Inflammatory macrophage treated with lipopolysaccharide for 1 hour (primary cell): ENCODE data around the gene EFCAB14.
"Not testable (repeated sequence)": the region's sequence is repeated elsewhere in the genome, so short reads cannot be mapped to it uniquely, and the experiment has no call there.

Experiments
- DNase-seq, 2 donors: peaks; one replicate each; pipeline ENCODE4 v3.0.0-alpha.2; 2020 to 2022

Gene EFCAB14

DNA sequence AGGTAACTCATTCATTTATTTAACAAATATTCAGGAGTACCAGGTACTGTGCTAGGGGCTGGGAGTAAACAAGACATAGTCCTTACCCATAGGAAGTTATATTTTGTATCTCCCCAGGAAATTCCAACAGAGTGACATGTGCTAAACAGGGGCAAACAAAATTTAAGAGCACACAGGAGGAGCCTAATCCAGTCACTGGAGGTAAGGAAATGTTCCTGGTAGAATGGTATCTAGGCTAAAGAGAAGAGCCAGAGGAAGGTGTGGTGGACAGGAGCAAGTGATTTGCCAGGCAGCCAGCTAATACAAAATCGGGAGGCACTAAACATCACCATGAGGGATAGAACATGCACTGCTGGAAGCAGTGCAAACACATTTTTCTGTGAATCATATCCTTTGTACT is 36.9 kb downstream of the EFCAB14 start:
- no peak for DNase-seq

DNA sequence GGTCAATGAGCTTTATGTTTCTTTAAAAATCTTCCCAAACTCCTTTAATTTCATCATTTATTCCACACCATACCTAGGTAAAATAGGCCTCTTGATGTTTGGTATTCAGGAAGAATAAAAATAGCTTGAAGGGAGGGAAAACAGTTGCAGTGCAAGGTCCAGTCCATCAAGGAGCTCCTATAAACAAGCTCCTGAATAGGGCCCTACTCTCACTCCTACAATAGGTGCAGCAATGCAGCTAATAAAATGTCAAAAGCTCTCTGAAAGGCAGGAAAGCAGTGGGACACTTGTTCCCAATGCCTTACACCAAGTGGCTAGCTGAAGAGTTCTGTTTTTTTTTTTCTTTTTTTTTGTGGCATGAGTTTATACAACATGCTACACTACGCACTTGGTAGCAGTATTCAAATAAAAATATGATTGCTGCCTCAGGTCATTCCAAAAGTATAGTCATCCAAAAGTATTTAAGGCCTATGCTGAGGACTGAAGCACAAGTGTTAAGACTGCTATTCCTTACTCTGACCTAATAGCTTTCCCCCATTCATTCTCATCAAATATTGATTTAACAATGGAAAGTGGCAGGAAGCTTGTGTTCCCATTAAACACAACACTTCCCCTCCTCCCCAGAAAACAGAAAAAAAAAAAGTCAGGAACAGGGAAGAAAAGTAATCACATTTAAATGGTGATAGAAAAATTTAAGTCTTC is 37.4 kb downstream of the EFCAB14 start:
- DNase-seq, result no peak

DNA sequence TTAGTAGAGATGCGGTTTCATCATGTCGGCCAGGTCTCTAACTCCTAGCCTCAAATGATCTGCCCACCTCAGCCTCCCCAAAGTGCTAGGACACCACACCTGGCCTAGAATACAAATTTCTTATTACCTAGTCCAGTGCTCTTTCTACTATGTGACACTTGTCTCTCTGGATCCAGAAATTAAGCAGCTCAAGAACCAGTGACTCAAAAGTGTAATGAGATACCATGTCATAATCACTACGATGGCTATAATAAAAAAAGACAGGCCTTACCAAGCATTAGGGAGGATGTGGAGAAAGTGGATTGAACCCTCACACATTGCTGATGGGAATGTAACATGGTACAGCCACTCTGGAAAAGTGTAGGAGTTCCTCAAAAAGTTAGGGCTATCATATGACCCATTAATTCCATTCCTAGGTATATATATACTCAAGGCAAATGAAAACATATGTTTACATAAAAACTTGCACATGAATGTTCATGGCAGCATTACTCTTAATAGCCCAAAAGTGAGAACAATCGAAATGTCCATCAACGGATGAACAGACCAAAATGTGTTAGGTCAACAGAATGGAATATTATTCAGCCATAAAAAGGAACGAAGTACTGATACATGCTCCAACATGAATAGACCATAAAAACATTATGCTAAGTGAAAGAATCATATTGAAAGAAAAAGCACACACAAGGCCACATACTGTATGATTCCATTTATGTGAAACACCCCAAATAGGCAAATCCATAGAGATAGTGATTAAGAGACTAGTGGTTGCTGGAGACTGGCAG is 38.9 kb downstream of the EFCAB14 start:
- DNase-seq, result no peak

DNA sequence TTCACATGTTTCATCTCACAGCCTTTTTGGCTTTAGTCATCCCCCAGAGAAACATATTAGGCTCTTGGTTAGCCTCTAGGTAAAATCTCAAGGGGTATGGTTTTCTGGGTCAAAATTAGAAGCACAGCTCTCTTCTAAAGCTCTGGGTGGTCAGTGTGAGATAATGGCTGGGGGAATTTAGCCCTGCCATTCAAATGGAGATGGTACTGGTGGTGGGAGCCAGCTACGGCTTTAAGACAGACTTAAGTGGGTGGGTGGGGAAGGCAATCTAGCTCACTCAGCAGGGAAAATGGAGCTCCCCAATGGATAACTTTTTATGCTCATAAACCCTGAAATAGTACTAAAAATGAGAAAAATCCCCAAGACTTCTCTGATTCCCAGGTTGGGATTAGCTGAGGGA is 41.6 kb downstream of the EFCAB14 start:
- DNase-seq, result no peak

DNA sequence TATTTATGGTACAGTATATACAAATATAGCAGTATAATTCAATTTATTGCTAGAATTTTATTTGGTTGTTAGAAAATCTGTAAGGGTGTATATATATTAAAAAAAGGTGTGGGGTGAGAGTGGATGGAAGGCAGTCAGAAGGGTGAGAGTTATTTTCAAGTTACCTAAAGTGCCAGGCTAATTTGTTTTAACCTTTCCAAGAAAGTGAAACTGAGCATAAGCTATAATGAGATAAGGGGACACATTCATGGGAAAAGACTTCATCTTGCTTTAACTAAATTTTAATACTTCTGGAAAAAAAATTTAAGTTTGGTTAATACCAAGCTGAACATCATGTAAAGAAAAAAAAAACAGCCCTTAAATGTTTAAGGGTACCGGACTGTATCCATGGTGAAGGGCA is 42.4 kb downstream of the EFCAB14 start:
- DNase-seq, result no peak

DNA sequence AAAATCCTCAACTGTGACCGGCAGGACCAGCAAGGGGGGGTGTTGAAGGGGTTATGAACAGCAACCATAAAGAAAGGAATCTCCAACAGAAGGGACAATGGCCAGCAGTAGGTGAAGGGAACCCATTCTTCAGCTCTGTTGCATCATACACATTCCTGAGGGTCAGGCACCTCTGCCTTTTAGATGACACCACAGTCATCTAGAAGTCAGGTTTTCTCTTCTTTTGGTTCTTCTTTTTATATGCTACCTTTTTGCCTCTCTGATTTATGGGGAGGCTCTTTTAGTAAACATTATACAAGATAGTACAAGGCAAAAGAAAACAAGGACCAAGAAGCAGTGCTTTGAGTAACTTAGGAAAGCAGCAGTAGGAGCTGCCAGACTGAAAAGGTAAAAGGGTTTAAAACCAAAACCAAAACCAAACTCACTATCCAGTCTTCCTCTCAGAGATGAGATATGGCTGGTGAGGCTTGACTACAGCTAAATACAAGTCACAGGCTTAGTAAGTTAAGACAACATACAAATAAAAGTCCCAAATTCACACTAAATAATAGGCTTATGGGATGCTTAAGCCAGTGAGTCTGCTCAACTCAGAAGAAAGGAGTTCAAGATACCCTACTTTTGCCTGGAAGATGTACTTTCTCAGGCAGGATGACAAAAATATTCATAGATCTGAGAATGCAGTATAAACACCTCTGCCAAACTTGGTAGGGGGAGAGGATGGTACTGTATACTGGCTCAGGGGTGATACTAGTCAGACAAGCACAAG is 43.2 kb downstream of the EFCAB14 start:
- DNase-seq, result no peak

DNA sequence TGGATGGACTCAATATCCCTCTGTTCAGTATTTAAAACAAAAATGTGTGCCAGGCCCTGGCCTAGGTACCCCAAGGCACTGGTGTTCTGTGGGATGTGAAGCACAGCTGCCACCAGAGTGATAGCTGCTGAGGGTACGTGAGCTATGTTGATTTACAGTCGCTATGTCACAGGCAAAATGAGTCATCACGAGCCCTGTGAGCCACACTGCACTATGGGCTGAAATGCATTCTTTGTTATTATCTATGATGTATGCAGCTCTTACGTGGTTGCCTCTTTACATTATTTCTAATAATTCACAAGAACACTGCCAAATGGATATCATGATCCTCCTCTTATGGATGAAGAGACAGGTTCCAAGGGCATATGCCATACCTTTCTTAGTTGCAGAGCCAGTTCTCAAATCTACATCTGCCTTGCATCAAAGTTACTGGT is 45.1 kb downstream of the EFCAB14 start:
- DNase-seq, result no peak

DNA sequence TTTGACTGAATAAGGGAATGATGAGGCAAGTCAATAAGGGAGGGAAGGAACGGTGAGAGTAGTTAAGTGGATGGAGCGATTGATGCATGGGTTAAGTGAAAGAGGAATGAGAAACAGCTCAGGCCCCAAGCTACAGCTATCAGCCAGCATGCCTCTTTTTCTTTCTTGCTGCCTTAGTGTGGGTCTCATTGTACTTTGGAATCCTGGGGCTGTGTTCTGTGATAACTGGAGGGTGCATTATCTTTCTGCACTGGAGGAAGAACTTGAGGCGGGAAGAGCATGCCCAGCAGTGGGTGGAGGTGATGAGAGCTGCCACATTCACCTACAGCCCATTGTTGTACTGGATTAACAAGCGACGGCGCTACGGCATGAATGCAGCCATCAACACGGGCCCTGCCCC is 46.2 kb downstream of the EFCAB14 start:
- DNase-seq, result no peak

DNA sequence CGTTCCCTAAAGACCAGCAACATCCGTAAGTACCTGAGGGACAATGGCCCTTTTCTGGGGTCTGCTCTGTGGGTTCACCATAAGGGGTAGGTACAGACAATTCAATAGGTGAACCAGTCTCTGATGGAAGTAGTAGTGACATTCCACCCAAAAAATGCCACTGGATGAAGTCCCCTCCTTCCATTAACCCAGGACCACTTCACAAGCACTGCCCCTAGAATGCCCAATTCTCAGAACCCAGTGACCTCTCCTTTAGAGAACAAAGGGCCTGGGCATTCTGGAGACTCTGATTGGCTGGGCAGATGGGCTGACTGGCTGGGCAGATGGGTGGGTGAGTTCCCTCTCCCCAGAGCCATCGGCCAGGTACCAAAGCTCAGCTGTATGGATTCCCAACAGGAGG is 47.4 kb downstream of the EFCAB14 start, which contains the start of gene TEX38:
TEX38 (plus strand) TSS at position 301 of the 400 bp plus-strand sequence; CDS start at position 382, 81 bp downstream.
- DNase-seq, result no peak

DNA sequence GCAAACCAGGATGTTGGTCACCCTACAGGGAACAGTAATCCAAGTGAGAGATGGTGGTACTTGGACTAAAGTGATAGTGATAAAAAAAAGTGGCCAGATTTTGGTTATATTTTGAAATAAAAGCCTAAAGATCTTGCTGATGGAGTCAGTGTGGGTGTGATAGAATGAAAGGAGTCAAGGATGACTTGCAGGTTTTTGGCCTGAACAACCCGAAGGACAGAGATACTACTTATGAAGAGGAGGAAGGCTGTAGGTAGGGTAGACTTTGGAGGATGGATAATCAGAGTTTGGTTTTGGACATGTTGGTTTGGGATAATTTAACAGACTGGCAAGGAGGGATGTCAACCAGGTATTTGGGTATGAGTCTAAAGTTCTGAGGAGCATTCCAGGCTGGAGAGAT is 48.8 kb downstream of the EFCAB14 start:
- DNase-seq, result no peak

DNA sequence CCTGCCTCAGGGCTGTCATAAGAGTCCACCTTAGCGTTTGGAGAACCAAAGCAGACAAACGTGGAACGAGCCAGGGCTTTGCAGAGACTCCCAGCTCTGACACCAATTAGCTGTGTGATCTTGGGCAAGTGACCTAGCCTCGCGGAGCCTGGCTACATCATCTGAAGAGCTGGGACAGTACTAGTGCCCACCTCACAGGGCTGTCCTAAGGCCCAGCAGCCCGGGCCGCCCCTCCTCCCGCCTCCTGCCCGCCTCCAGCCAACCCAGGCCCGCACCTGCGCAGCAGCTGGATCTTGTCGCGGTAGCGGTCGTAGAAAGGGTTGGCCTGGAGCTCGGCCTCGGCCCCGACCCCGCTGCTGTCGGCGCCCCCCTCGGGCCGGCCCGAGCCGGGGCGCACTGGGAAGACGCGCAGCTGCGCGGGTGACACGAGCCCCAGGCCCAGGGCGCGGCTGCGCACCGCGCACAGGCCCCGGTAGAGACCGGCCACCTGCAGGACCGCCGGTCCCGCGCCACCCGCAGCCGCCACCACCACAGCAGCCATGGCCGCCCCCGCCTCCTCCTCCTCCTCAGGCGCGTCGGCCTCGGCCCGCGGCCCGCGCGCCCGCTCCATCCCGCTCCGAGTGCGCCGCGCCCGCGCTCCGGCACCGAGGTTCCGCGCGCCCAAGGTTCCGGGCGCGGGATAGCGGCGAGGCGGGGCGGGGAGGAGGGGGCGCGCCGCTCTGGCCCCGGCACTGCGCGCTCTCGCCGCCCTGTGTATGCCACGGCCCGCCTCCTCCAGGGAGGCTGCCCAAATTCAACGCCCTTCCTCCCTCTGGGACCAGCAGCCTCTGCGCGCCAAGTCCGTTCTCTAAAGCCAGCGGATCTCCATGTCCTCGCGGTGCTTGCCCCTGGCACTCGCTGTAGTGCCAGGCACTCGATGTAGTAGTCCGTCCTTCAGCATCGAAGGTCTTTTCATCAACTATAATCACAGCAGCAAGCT is 50.8 kb downstream of the EFCAB14 start, which contains the start of gene ATPAF1:
ATPAF1 (minus strand) TSS at position 583 of the 979 bp plus-strand sequence; CDS start at position 541, 42 bp downstream.
- DNase-seq, result peak; percentile 48 to 62

DNA sequence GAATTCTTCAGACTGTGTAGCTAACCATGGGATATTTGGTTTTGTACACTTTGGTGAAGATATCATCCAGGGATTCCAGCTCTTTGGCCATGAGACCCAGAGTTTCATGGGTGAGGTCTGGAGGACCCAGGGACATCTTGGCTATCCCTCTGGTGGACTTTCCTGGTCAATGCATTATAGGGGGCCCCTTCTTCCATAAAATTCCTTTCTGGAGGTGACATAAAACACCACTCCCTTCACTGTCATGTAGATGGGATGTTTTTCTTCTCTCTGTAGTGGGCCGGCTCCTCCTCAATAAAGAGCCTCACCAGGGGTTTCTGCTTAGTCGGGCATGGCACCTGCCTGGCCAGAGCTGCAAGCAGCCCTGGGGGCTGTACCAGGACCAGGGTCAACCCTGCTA is 52.9 kb downstream of the EFCAB14 start:
- DNase-seq, result no peak

DNA sequence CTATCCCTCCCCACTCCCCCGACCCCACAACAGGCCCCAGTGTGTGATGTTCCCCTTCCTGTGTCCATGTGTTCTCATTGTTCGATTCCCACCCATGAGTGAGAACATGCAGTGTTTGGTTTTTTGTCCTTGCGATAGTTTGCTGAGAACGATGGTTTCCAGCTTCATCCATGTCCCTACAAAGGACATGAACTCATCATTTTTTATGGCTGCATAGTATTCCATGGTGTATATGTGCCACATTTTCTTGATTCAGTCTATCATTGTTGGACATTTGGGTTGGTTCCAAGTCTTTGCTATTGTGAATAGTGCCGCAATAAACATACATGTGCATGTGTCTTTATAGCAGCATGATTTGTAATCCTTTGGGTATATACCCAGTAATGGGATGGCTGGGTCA is 56.0 kb downstream of the EFCAB14 start:
- DNase-seq, result not testable (repeated sequence)

DNA sequence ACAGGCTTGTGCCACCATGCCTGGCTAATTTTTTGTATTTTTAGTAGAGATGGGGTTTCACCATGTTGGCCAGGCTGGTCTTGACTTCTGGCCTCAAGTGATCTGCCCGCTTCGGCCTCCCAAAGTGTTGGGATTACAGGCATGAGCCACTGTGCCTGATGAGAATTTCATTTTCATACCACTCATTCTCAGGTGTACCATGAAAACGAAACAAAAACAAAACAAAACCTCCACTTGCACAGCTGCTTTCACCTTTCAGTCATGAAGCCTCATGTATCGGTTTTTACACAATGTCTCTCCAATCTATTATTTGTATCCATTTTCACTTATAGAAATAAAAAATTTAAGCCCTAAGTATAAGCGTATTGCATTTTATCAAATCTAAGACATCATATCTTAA is 58.8 kb downstream of the EFCAB14 start:
- DNase-seq, result not testable (repeated sequence)

DNA sequence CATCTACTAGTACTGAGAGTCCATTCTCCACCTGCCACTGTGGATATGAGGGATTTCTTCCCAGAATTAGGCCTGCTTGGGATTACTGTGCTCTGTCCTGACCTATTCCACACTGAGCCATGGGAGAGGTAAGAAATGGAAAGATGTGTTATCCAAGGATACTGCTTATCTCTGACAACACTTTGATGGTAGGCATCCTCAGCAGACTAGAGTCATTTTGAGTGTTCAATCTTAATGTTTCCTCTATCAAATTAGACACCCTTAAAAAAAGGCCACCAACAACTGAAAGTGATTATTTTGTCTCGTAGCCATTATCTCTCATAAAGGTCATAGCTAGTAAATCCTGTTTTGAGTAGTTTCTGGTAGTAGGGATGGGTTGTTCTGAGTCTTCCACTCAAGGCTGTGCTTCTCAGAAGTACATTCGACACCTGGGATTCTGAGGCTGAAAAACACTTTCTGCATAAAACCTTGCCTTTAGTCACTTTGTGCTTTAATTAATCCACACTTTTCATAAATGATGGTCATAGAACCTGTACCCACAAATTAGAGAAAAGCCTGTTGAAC is 59.5 kb downstream of the EFCAB14 start:
- DNase-seq, result no peak

DNA sequence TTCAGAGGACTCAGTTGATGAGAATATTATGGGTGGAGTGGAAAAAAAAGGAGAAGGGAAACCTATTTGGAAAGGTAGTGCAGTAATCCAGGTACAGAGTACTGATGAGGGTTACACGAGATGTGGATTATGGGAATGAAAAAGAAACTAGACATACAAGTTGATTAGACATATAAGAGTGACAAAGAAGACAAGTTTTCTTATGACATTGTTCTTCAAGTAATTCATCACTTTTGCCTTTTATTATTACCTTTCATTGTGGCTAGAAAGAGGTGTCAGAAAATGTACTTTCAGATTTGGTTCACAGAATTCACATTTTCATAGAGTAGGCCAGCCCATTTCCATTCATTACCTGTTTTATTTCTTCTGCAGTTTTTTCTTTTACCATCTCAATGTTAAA is 61.1 kb downstream of the EFCAB14 start:
- no peak for DNase-seq

DNA sequence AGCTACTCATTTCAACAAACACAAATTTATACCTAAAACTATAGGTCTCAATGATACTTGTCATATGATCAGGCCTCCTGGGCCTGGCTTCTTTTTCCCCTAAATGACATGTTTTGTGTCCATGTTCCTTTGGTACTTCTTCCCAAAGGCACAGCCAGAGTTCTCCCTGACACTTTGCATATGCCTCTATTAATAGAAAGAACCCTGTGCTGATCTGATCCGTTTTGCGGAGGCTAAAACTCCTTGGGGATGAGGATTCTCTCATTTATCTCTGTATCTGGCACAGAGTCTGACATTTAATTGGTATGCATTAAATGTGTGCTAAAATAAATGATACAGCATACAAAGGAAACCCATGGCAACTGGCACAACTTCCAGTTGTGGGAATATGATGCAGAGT is 62.3 kb downstream of the EFCAB14 start:
- DNase-seq, result no peak

DNA sequence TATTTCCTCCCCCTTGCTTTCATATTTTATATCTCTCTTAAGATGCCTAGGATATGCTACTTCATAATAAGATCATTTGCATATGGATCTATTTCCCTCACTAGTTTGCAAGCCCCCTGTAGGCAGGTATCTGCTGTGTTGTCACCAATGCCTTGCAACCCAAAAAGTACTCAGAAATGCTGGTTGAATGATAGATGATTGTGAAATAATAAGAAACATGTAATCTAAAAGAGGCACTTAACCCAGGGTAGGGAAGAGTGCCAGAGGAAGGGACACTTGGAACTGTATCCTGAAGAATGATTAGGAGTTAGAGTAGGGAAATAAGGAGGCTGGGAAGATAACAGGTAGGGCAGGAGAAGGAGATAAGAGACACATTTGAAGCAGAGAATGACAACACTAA is 63.1 kb downstream of the EFCAB14 start:
- no peak for DNase-seq

DNA sequence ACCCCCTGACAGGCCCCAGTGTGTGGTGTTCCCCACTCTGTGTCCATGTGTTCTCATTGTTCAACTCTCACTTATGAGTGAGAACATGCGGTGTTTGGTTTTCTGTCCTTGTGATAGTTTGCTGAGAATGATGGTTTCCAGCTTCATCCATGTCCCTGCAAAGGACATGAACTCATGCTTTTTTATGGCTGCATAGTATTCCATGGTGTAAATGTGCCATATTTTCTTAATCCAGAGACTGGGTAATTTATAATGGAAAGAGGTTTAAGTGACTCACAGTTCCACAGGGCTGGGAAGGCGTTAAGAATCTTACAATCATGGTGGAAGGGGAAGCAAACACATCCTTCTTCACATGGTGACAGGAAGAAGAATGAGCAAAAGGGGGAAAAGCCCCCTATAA is 64.2 kb downstream of the EFCAB14 start:
- DNase-seq, result not testable (repeated sequence)

DNA sequence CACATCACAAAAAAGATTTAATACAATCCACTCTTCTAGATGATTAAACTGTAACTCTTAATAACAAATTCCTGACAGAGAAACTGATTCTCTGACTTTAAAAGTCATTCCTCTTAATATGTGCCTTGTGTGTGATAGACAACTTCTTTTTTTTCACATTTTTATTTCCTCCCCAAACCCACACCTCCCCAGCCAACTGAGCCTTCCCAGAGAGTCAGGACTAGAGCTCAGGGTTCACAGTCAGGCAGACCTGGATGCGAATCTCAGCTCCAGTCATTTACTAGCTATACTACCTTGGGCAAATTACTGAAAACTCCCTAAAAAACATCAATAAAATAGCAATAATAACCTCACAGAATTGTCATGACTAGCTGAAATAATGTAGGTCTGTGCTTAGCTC is 64.9 kb downstream of the EFCAB14 start:
- no peak for DNase-seq

DNA sequence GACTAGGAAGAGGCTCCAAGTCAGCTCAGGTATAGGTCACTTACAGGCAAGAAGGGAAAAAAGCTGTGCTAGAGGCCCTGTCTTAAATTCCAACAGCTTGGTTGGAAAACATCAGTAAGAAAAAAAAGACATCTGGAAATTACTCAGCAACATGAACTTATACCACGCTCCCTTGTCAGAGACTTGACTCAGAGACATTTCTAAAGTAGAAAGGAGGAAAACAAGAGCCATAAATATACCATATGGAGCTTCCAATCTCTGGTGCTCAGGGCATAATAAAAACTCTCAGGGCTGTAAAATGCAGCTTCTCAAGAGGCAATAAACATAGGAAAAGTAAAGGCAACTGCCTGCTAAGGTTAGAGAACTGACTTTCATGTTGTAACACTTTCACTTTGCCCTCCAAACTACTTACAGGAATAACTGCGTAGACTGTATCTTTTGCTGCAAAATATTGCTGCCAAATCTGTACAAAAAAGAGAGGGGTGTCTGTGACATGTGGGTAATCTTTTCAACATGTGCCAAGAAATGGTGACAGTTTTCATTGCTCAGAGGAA is 65.4 kb downstream of the EFCAB14 start:
- DNase-seq, result no peak
